ENCODE results near the gene SGSH.
"Not testable (repeated sequence)": the region's sequence is repeated elsewhere in the genome, so short reads cannot be mapped to it uniquely, and the experiment has no call there.

SGSH gene

GRCh38 chr17:80210348-80211108, 9.6 kb downstream of the SGSH start:
- no peak for DNase-seq (ENCODE audit: low read depth)

DNA sequence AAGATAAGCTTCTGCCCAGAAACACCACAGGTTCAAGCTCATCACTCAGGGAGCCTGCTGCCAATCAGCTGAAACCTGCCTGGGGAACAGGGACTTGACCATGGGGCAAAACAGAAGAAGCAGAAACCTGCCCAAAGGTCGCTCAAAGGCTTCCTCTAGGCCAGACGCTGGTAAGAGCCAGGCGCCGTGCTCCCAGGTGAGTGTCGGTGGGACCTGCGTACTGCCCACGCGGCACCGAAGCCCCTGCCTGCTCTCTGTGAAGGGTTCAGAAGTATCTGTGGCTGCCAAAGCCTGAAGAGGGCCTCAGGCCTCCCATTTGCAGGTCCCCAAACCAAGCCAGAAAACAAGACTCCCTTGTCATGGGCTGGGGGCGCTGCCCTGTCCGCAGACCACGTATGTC, 10.4 kb downstream of the SGSH start:
- no peak for DNase-seq (ENCODE audit: low read depth)

DNA sequence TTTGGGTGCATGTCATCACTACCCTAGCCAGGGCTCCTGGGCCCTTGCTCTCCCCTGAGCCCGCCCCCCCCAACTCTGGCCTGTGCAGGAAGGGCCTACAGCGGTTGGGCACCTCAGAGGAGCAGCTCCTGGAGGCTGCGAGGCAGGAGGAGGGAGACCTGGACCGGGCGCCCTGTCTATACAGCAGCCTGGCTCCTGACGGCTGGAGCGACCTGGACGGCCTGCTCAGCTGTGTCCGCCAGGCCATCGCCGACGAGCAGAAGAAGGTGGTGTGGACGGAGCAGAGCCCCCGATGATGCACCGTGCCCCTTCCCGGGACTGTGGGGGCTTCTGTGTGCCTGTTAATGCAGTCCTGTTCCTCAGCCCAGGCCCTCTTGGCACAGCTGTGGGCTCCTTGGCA, 12.1 kb downstream of the SGSH start:
- DNase-seq (ENCODE audit: low read depth) = no peak

- no peak for DNase-seq (ENCODE audit: low read depth)
These were observed 14.3 kb downstream of the SGSH start for GRCh38 chr17:80205811-80206210.

GRCh38 chr17:80204626-80205468, 15.3 kb downstream of the SGSH start:
- no peak for DNase-seq (ENCODE audit: low read depth)

DNA sequence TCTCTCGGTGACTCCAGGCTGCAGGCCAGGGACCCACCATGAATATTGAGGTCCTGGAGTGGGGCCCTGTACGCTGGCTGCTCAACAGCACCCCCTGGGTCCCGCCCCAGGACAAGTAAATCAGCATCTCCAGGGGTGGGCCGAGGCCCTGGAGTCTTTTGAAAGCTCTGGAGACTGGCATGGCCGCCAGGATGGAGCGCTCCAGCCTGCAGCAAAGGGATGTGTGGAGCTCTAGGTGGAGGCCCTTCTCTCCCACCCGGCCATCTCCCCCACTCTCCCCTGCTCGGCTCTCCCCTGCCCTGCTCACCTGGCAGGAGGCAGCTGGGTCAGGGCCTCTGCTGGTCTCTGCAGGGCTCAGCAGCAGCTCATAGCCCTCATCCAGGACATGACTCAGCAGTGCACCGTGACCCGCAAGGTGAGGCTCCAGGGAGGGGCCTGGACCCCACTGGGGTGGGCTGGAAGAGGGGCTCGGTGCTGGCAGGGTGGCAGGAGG, 16.6 kb downstream of the SGSH start:
- no peak for DNase-seq (ENCODE audit: low read depth)

DNA sequence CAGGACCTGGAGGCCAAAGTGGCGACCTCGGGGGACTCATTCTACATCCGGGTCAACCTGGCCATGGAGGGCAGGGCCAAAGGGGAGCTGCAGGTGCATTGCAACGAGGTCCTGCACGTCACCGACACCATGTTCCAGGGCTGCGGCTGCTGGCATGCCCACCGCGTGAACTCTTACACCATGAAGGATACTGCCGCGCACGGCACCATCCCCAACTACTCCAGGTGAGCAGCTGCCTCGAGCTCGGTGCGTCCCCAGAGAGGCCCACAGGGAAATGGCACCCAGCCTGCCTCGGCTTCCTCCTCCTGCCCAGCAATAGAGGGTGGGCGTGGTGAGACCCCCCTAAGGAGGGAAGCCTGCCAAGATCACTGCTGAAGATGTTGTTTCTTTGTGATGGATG, 17.9 kb downstream of the SGSH start:
- DNase-seq (ENCODE audit: low read depth) = no peak

GRCh38 chr17:80201446-80201845, 18.7 kb downstream of the SGSH start:
- DNase-seq (ENCODE audit: low read depth) = no peak

- DNase-seq (ENCODE audit: low read depth) = not testable (repeated sequence)
These were observed 20.8 kb downstream of the SGSH start for GRCh38 chr17:80199295-80199694.

GRCh38 chr17:80198144-80198661, 21.9 kb downstream of the SGSH start:
- DNase-seq (ENCODE audit: low read depth) = no peak

- DNase-seq (ENCODE audit: low read depth) = no peak
These were observed 23.5 kb downstream of the SGSH start for GRCh38 chr17:80196652-80197051.

- no peak for DNase-seq (ENCODE audit: low read depth)
These were observed 24.2 kb downstream of the SGSH start for GRCh38 chr17:80195671-80196529.

DNA sequence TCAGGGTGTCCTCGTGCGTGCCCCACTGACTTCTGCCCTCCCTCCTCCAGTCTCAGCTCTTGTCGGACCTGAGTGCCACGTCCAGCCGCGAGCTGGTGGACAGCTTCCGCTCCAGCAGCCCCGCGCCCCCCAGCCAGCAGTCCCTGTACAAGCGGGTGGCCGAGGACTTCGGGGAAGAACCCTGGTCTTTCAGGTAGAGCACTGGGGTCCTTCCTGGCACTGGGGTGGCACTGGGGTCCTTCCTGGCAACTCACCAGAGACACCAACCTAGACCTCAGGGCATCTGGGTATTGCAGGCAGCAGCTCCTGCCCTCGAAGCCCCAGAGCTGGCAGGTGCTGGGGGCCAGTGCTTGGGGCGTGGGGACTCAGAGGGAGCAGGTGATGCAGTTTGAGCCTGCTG, 25.0 kb downstream of the SGSH start:
- DNase-seq (ENCODE audit: low read depth) = no peak

DNA sequence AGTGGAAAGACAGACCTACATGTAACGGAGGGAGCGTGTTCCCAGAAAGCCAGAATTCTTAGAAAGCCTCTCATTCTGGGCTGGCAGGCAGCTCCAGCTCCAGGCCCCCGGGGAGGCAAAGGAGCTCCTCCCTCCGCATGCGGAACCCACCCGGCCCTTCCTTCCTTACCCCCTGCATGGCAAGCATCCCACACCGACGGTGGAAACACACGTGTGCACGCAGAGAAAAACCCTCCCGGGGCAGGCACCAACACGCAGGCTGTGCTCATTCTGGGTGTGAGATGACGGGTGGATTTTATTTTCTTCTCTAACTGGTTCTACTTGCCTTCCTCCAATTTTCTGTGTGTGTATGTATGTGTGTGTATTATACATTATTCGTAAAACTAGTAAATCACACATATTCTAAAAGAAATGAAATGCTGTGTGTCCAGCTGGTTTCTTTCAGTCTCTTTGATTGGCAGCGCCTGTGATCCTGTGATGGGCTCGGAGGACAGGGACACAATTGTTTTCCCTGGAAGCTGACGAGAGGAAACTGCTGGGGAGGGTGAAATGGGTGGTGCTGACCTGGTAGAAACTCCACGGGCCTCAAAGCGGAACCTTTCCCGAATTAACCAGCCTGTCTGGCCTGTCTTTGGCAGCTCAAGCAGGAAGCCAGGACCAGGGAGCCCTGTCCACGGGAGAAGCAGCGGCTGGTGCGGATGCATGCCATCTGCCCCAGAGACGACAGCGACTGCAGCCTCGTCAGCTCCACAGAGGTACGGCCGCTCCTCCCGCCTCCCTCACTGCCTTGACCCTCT, 28.1 kb downstream of the SGSH start:
- DNase-seq (ENCODE audit: low read depth) = no peak

DNA sequence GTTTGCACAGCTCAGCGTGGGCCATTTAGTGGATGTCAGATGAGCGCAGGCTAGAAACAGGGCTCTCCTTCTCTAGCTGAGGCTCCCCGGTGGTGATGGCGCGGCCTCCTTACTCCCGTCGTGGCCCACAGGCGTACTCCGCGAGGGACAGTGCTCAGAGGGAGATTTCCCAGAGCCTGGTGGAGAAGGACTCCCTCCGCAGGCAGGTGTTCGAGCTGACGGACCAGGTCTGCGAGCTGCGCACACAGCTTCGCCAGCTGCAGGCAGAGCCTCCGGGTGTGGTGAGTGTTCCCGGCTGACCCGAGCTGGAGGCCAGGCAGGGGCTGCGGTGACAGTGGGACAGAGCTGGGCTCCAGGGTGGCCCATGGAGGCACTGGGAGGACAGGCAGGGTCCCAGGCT, 28.9 kb downstream of the SGSH start:
- no peak for DNase-seq (ENCODE audit: low read depth)

- DNase-seq (ENCODE audit: low read depth) = no peak
These were observed 29.4 kb downstream of the SGSH start for GRCh38 chr17:80190716-80191115.

DNA sequence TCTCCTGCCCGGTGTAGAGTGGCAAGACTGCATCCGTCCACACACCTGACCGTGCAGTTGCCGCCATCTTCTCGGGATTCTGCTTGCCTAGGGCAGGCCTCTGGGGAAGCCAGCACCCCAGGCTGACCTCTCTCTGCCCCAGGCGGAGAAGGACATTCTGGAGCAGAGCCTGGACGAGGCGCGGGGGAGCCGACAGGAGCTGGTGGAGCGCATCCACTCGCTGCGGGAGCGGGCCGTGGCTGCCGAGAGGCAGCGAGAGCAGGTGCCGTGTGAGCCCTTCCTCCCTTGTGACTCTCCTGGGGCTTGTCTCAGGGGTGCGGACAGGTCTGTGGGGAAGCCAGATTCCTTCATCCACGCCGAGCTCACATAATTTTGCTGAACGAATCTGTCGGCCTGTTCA, 30.5 kb downstream of the SGSH start:
- DNase-seq (ENCODE audit: low read depth) = no peak

GRCh38 chr17:80187515-80187941, 32.6 kb downstream of the SGSH start:
- DNase-seq (ENCODE audit: low read depth) = peak; percentile 17

DNA sequence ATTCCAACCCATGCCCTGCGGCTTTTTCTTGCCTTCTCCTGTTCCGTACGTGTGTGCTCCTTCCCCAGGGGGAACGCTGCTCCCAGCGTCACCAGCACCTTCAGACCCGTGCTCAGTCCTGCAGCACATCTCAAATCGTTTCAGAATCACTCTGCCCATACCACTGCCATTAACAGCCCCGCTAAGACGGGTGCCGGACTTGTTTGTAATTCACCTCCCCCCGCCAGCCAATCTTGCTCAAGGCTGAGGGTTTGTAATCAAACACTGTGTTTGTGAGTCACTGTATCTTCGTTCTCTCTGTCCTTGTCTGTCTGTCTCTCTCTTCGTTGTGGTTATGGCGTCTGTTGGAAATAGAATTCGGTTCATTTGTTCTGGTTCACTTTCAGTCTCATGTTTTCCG, 33.0 kb downstream of the SGSH start:
- DNase-seq (ENCODE audit: low read depth) = peak; percentile 16

DNA sequence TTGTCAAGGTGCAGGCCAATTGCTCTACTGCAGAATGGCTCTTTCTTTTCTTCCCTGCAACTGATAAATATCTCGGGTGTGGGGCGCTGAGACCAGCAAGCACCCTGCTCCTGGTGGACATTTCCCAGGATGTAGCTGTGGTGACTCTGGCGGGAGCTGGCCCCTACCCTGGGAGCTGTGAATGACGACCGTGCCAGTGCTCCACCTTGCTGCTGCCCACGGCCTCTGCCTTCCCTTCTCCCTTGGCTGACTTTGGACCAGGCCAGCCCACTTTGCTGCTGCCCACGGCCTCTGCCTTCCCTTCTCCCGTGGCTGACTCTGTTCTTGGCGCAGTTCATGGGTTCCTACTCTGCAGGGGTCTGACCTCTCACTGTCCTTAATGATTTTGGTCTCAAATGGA, 34.2 kb downstream of the SGSH start:
- DNase-seq (ENCODE audit: low read depth) = no peak

- no peak for DNase-seq (ENCODE audit: low read depth)
These were observed 35.8 kb downstream of the SGSH start for GRCh38 chr17:80184423-80184714.
